Neural progenitor cell (in vitro differentiated cells): Measurements from ENCODE around the gene PTPRK. TPM values are rescaled to one million over a fixed set of nuclear protein-coding genes. Genes with fewer than 3 reads are reported as not detected.

ENCODE experiments used
- DNase-seq: peaks from one replicate; pipeline ENCODE4 v3.0.0-alpha.2; 2016; ENCODE audit warnings: low spot score
- H2AFZ ChIP-seq: fragments of 200-600 bp; sonication (generic); replicated peaks from 2 replicates; pipeline ENCODE4 v1.6.1; 2016; ENCODE audit warnings: antibody characterized with exemption
- H3F3A ChIP-seq: fragments of 200-600 bp; sonication (generic); 2 replicates; pipeline ENCODE4 v1.6.1; 2016; ENCODE audit warnings: antibody characterized with exemption, low read depth
- H3K27ac ChIP-seq: fragments of 200-600 bp; sonication (generic); 2 replicates; pipeline ENCODE4 v1.5.1; 2016; ENCODE audit warnings: mild to moderate bottlenecking
- H3K27me3 ChIP-seq: fragments of 200-600 bp; sonication (generic); 2 replicates; pipeline ENCODE4 v1.6.1; 2016; ENCODE audit warnings: mild to moderate bottlenecking, moderate library complexity
- H3K36me3 ChIP-seq: fragments of 200-600 bp; sonication (generic); 2 replicates; pipeline ENCODE4 v1.5.1; 2016
- H3K4me1 ChIP-seq: fragments of 200-600 bp; sonication (generic); 2 replicates; pipeline ENCODE4 v1.6.1; 2016; ENCODE audit warnings: mixed run types
- H3K4me2 ChIP-seq: fragments of 200-600 bp; sonication (generic); 2 replicates; pipeline ENCODE4 v1.6.1; 2016
- H3K4me3 ChIP-seq: fragments of 200-600 bp; sonication (generic); 2 replicates; pipeline ENCODE4 v1.5.1; 2016
- H3K79me2 ChIP-seq: fragments of 200-600 bp; sonication (generic); 2 replicates; pipeline ENCODE4 v1.6.1; 2016; ENCODE audit warnings: low read depth
- H3K9ac ChIP-seq: fragments of 200-600 bp; sonication (generic); 2 replicates; pipeline ENCODE4 v1.6.1; 2016
- H3K9me3 ChIP-seq: fragments of 200-600 bp; sonication (generic); 2 replicates; pipeline ENCODE4 v1.5.1; 2016; ENCODE audit warnings: low read depth
- H4K20me1 ChIP-seq: fragments of 200-600 bp; sonication (generic); 2 replicates; pipeline ENCODE4 v1.6.1; 2016; ENCODE audit warnings: low read depth
- H3K27ac Mint-ChIP-seq: 3 replicates; pipeline ENCODE4 v1.8.0; 2021; ENCODE audit warnings: mixed read lengths
- H3K27me3 Mint-ChIP-seq: 2 replicates; pipeline ENCODE4 v1.8.0; 2022; ENCODE audit warnings: low read depth, mild to moderate bottlenecking, inconsistent platforms, moderate library complexity, mixed read lengths; ENCODE audit not compliant: insufficient read depth
- H3K36me3 Mint-ChIP-seq: 3 replicates; pipeline ENCODE4 v1.8.0; 2021; ENCODE audit warnings: mixed read lengths
- H3K4me1 Mint-ChIP-seq: 3 replicates; pipeline ENCODE4 v1.8.0; 2021; ENCODE audit warnings: mixed read lengths
- H3K4me3 Mint-ChIP-seq: 3 replicates; pipeline ENCODE4 v1.8.0; 2021; ENCODE audit warnings: mild to moderate bottlenecking, moderate library complexity, mixed read lengths
- H3K9me3 Mint-ChIP-seq: 3 replicates; pipeline ENCODE4 v1.8.0; 2020; ENCODE audit warnings: mixed read lengths
- EZH2 ChIP-seq: fragments of 200-600 bp; sonication (generic); IDR thresholded peaks from 2 replicates; pipeline ENCODE4 v1.6.1; 2017; ENCODE audit warnings: antibody characterized with exemption, mild to moderate bottlenecking, moderate library complexity
- EZH2phosphoT487 ChIP-seq: fragments of 200-600 bp; sonication (generic); IDR thresholded peaks from 2 replicates; pipeline ENCODE4 v1.6.1; 2017; ENCODE audit warnings: antibody characterized with exemption
- total RNA-seq: library from RNA; depleted of rRNA; stranded (reverse); fragments of >200 nt; gene quantifications from 2 replicates; pipeline ENCODE4 v1.2.3, GENCODE V29; 2015; ENCODE audit warnings: low replicate concordance
- TF ChIP-seq, protein P1 (sequence below): fragments of 200-600 bp; sonication (generic); IDR thresholded peaks from 2 replicates; pipeline ENCODE4 v1.5.1; 2017; ENCODE audit warnings: antibody characterized with exemption, mild to moderate bottlenecking

The PTPRK gene
- total RNA-seq, 1 donor from 2014 or later = 35.0 TPM

DNA sequence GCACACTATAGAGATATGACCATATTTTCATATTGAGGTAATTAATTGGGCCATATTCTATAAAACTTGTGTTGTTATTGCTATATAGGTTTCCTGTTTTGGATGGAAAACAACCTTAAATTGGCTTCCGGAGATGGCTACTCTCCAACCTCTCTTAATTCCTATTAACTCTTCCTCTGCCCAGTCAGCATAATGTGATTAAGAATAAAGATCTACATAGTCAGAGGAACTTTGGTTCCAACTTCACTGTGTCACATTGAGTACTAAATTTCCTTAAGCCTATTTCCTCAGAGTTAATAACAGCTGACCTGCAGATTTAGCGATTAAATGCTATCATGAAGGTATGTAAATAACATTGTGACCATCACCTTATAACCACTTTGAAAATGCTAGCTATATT lies 67.7 kb downstream of the PTPRK start:
- H3K9me3 ChIP-seq = no peaks in the 10 kb centered on the region
- TF ChIP-seq, protein P1, sequence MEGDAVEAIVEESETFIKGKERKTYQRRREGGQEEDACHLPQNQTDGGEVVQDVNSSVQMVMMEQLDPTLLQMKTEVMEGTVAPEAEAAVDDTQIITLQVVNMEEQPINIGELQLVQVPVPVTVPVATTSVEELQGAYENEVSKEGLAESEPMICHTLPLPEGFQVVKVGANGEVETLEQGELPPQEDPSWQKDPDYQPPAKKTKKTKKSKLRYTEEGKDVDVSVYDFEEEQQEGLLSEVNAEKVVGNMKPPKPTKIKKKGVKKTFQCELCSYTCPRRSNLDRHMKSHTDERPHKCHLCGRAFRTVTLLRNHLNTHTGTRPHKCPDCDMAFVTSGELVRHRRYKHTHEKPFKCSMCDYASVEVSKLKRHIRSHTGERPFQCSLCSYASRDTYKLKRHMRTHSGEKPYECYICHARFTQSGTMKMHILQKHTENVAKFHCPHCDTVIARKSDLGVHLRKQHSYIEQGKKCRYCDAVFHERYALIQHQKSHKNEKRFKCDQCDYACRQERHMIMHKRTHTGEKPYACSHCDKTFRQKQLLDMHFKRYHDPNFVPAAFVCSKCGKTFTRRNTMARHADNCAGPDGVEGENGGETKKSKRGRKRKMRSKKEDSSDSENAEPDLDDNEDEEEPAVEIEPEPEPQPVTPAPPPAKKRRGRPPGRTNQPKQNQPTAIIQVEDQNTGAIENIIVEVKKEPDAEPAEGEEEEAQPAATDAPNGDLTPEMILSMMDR = no peak
- TF ChIP-seq EZH2 (no peak), EZH2phosphoT487 (no peak)
- no peaks in the 10 kb centered on the region for H3K27me3 ChIP-seq
- no peak overlapping the region for H2AFZ ChIP-seq
- H3K4me3 ChIP-seq = no peak overlapping the region
- no peak for DNase-seq
- H3K27ac ChIP-seq = no peak overlapping the region
- H3K4me2 ChIP-seq = no peak overlapping the region
- H3K4me3 Mint-ChIP-seq = no peak overlapping the region
- peaks cover 2% of the 10 kb centered on the region for H4K20me1 ChIP-seq
- H3K9me3 Mint-ChIP-seq = no peaks in the 10 kb centered on the region
- no peaks in the 10 kb centered on the region for H3F3A ChIP-seq
- no peaks in the 10 kb centered on the region for H3K4me1 ChIP-seq
- H3K4me1 Mint-ChIP-seq = peaks cover 4% of the 10 kb centered on the region
- no peak overlapping the region for H3K27ac Mint-ChIP-seq
- no peak overlapping the region for H3K9ac ChIP-seq
- no peaks in the 10 kb centered on the region for H3K27me3 Mint-ChIP-seq
- H3K79me2 ChIP-seq = peaks cover 18% of the 10 kb centered on the region
- H3K36me3 ChIP-seq = no peaks in the 10 kb centered on the region
- H3K36me3 Mint-ChIP-seq = peaks cover 2% of the 10 kb centered on the region

DNA sequence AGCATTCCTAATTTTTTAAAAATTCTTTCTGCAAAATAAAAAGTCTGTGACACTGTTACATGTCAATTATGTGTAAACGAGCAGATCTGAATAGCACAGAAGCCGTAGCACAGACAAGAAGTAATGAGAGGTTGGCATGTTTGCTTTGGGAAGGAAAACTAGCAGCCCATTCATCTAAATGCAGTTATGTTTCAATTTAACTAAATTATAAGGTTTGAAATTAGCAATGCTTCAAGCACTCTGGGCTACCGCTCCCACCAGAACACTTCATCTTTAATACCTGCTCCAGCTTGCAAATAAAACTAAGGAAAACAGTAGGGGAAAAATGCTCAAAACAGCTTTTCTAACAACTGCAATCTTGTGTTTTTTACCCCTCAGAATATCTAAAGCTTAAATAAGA lies 73.9 kb downstream of the PTPRK start:
- no peaks in the 10 kb centered on the region for H3K9me3 ChIP-seq
- H4K20me1 ChIP-seq = no peaks in the 10 kb centered on the region
- Mint-ChIP-seq H3K27me3 (no peaks in the 10 kb centered on the region), H3K9me3 (no peaks in the 10 kb centered on the region), H3K4me1 (no peaks in the 10 kb centered on the region), H3K27ac (no peak overlapping the region), H3K4me3 (no peak overlapping the region), H3K36me3 (peaks cover 6% of the 10 kb centered on the region)
- TF ChIP-seq EZH2 (no peak), EZH2phosphoT487 (no peak)
- TF ChIP-seq, protein P1 = no peak
- no peak overlapping the region for H3K4me3 ChIP-seq
- H3K27ac ChIP-seq = no peak overlapping the region
- DNase-seq = no peak
- H3K9ac ChIP-seq = no peak overlapping the region
- H2AFZ ChIP-seq = no peak overlapping the region
- no peaks in the 10 kb centered on the region for H3K27me3 ChIP-seq
- no peaks in the 10 kb centered on the region for H3F3A ChIP-seq
- no peaks in the 10 kb centered on the region for H3K36me3 ChIP-seq
- peaks cover 15% of the 10 kb centered on the region for H3K79me2 ChIP-seq
- no peak overlapping the region for H3K4me2 ChIP-seq
- no peaks in the 10 kb centered on the region for H3K4me1 ChIP-seq

DNA sequence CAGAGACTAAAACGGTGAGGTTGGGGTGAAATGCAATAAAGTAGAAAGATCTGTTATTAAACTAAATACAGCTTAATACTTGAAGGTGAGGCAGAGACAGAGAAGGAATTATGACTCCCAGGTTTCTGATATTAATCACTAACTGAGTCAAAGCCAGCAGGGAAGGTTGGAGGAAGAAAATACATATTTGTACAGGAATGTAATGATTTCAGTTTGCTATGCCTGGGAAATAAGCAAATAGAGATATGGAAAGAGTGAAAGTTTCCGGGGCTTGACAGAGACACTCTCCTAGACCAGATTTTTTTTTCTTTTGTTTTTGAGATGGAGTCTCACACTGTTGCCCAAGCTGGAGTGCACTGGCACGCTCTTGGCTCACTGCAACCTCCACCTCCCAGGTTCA lies 76.8 kb downstream of the PTPRK start:
- Mint-ChIP-seq H3K4me3 (no peak overlapping the region), H3K9me3 (no peaks in the 10 kb centered on the region), H3K27me3 (no peaks in the 10 kb centered on the region), H3K36me3 (peaks cover 6% of the 10 kb centered on the region), H3K4me1 (no peaks in the 10 kb centered on the region), H3K27ac (no peak overlapping the region)
- H3K4me1 ChIP-seq = peaks cover 6% of the 10 kb centered on the region
- no peak overlapping the region for H2AFZ ChIP-seq
- no peak overlapping the region for H3K4me3 ChIP-seq
- H4K20me1 ChIP-seq = no peaks in the 10 kb centered on the region
- TF ChIP-seq, protein P1 = no peak
- TF ChIP-seq EZH2phosphoT487 (no peak), EZH2 (no peak)
- H3K79me2 ChIP-seq = peaks cover 12% of the 10 kb centered on the region
- H3K9me3 ChIP-seq = no peaks in the 10 kb centered on the region
- H3K4me2 ChIP-seq = no peak overlapping the region
- no peak overlapping the region for H3K9ac ChIP-seq
- no peaks in the 10 kb centered on the region for H3K36me3 ChIP-seq
- no peaks in the 10 kb centered on the region for H3F3A ChIP-seq
- no peak overlapping the region for H3K27ac ChIP-seq
- H3K27me3 ChIP-seq = no peaks in the 10 kb centered on the region
- DNase-seq = no peak
